ENCODE results near the gene ADAMTS9. TPM values are rescaled to one million over a fixed set of nuclear protein-coding genes. Genes with fewer than 3 reads are reported as not detected.

The ADAMTS9 gene
- total and polyA plus RNA-seq, 11 donors: 11.3 to 74.4 (median 18.8) TPM

DNA sequence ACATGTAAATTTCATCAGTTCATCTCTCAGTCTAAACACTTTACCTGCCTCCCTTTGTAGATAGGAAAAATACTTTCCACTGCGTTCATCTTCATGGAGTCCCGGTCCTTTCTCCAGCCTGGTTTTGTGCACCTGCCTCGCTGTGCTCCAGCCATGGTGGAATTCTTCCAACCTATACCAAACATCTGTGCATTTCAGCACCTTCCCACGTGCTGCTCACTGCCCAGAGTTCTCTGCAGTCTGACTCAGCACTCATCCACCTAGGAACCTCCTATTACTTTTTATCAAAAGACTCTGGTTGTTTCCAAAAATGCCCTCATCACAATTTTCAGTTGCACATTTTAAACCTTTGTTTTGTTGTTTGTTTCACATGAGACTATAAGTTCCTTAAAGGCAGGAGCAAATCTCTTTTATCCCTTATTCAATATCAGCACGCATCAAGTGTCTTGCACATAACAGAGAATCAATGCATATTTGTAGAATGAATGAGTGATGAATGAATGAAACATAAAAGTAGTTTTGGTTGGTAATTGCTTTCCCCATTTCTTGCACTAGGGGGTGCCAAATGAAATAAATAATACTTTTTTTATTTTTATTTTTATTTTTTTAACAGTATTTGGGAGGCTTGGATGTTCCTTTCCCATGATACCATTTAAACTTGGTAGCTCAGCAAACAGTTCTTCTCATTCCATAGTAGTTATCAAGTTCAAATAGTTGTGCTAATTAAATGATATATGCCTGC is 30.2 kb upstream of the ADAMTS9 start:
- no peak for ATAC-seq
- intact Hi-C loops (cut with DNase I): no loop called here
- TF ChIP-seq CTCF (IDR thresholded peaks at IDR 0.05): peak; percentile 23 to 62 (median 49)
- no peak for TF ChIP-seq POLR2A (IDR thresholded peaks at IDR 0.05)

DNA sequence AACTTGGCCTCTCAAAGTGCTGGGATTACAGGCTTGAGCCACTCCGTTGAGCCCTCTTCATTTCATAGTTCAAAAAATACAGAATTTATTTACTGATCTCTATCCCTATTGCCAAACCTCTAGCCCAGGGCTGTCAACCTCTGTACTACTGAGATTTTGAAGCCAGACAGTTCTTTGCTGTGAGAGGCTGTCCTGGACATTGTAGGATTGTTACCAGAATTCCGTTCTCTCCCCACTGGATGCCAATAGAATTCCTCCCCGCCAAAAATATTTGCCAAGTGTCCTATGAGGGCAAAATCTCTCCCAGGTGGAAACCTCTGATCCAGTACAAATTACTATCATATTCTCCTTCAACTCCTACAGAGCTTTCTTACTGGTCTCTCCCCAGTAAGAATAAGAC is 29.6 kb upstream of the ADAMTS9 start:
- 89 to 95% (median 94%) methylated on average over 3 of the region's 3 CpGs for WGBS, 4 donors
- Histone ChIP-seq H3K27me3 (no peaks in the 10 kb centered on the region), H3K36me3 (no peaks in the 10 kb centered on the region), H3K4me3 (no peak overlapping the region), H3K4me1 (peaks cover 0 to 21% (median 9%) of the 10 kb centered on the region in 12 donors), H3K9me3 (no peaks in the 10 kb centered on the region), H3K27ac (no peak overlapping the region)
- intact Hi-C loops (cut with DNase I): no loop called here
- DNase-seq: no peak
- no peak for ATAC-seq
- no peak for TF ChIP-seq POLR2A (IDR thresholded peaks at IDR 0.05)
- TF ChIP-seq CTCF (IDR thresholded peaks at IDR 0.05): no peak

More for the DNA sequence above, 30.2 kb upstream of the ADAMTS9 start:
- Histone ChIP-seq H3K27me3 (no peaks in the 10 kb centered on the region), H3K36me3 (no peaks in the 10 kb centered on the region), H3K4me1 (peaks cover 0 to 21% (median 9%) of the 10 kb centered on the region in 12 donors), H3K4me3 (no peak overlapping the region), H3K27ac (no peak overlapping the region), H3K9me3 (no peaks in the 10 kb centered on the region)
- WGBS, 4 donors: 85 to 89% (median 87%) methylated on average over 5 of the region's 5 CpGs
- no peak for DNase-seq

- WGBS, 4 donors: 73 to 87% (median 85%) methylated on average over 8 of the region's 8 CpGs
- no peak for TF ChIP-seq CTCF (IDR thresholded peaks at IDR 0.05)
- TF ChIP-seq POLR2A (IDR thresholded peaks at IDR 0.05): no peak
- DNase-seq (no peak), ATAC-seq (peak in 1 of 4 donors; percentile 46)
- peak overlapping the region in 3 of 12 donors; percentile 11 to 59 (median 59) for H3K27ac ChIP-seq
- no peaks in the 10 kb centered on the region for H3K36me3 ChIP-seq
- peaks cover 0 to 21% (median 9%) of the 10 kb centered on the region in 12 donors for H3K4me1 ChIP-seq
- H3K9me3 ChIP-seq: no peaks in the 10 kb centered on the region
- no peaks in the 10 kb centered on the region for H3K27me3 ChIP-seq
- intact Hi-C loops (cut with DNase I): no loop called here
- H3K4me3 ChIP-seq: no peak overlapping the region
These were observed 28.4 kb upstream of the ADAMTS9 start for GRCh38 chr3:64716110-64716710.

DNA sequence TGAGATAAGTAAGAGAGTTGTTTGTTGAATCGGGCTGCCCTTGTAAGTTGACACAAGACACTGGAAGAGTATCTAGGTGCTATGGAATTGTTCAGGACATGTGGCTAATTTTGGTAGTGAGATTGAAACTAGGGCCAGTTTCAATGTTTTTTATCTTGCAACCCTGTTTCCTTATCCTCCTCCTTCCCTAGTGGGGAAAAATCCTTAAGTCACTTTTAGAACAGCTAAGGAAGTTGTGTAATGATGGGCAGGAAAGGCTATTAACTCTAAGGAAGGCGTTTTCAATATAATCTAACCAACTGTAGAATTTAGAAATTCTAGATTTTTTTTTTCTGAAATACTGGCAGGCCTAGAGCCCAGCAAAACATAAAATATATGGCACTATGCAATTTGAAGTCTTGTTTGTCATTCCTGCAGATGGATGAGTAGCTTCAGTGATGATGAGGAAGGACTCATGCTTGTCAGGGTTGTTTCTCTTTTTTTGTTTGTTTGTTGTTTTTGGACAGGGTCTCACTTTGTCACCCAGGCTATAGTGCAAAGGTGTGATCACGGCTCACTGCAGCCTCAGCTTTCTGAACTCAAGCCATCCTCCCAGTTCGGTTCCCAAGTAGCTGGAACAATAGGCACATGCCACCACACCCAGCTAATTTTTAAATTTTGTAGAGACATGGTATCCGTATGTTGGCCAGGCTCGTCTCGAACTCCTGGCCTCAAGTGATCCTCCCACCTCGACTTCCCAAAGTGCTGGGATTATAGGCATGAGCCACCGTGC is 27.6 kb upstream of the ADAMTS9 start:
- Histone ChIP-seq H3K27me3 (no peaks in the 10 kb centered on the region), H3K4me3 (no peak overlapping the region), H3K4me1 (peaks cover 0 to 21% (median 9%) of the 10 kb centered on the region in 12 donors), H3K27ac (peak overlapping the region in 7 of 12 donors; percentile 11 to 59 (median 36)), H3K36me3 (no peaks in the 10 kb centered on the region), H3K9me3 (no peaks in the 10 kb centered on the region)
- ATAC-seq (peak in 3 of 4 donors; percentile 29 to 79 (median 45)), DNase-seq (no peak)
- intact Hi-C loops (cut with DNase I): no loop called here
- 56 to 72% (median 66%) methylated on average over 9 of the region's 9 CpGs for WGBS, 4 donors
- no peak for TF ChIP-seq POLR2A (IDR thresholded peaks at IDR 0.05)
- no peak for TF ChIP-seq CTCF (IDR thresholded peaks at IDR 0.05)

Measured in heart left ventricle (tissue), 16 donors.